CD4-positive, alpha-beta T cell (primary cell): ENCODE measurements around the gene EXO1. TPM values are rescaled to one million over a fixed set of nuclear protein-coding genes. Genes with fewer than 3 reads are reported as not detected.

Experiments used
- ATAC-seq: fragments of 200-7000 bp; cut with Tn5 transposase; one replicate; pipeline ENCODE4 v1.10.0; 2022; ENCODE audit warnings: mild to moderate bottlenecking; ENCODE audit not compliant: poor library complexity
- CTCF ChIA-PET: fragments of 350-600 bp; sonication (Branson Sonifier 250); formaldehyde crosslinking; loops from one replicate; lab custom pipeline; 2021; ENCODE audit warnings: antibody characterized with exemption, inconsistent platforms; lab: Charles Lee
- POLR2A ChIA-PET: fragments of 350-600 bp; sonication (Branson Sonifier 250); formaldehyde crosslinking; loops from one replicate; lab custom pipeline; 2021; ENCODE audit warnings: antibody characterized with exemption, inconsistent platforms; lab: Charles Lee
- DNase-seq, 14 experiments: peaks; one replicate each; pipeline ENCODE4 v3.0.0-alpha.2; 2013 to 2020; ENCODE audit warnings: mixed read lengths in 2 of 14
- H3K27ac ChIP-seq, 2 donors: one replicate each; pipeline versions ENCODE4 v1.5.1 to v1.7.0; 2013; ENCODE audit warnings: low read length in 2 of 2, low read depth in 1 of 2, mild to moderate bottlenecking in 1 of 2
- H3K27me3 ChIP-seq, 2 experiments: 1 replicate in 1 of 2; 2 replicates in 1 of 2; pipeline versions ENCODE4 v1.6.1 to v1.7.0; 2013; ENCODE audit warnings: low read length in 2 of 2, control low read depth in 1 of 2, mild to moderate bottlenecking in 1 of 2, moderate library complexity in 1 of 2; ENCODE audit not compliant: insufficient read depth in 2 of 2, control insufficient read depth in 1 of 2
- H3K36me3 ChIP-seq: one replicate; pipeline ENCODE4 v1.6.1; 2013; ENCODE audit warnings: low read length, control low read depth; ENCODE audit not compliant: insufficient read depth
- H3K4me1 ChIP-seq: one replicate; pipeline ENCODE4 v1.6.1; 2013; ENCODE audit warnings: low read length, control low read depth; ENCODE audit not compliant: insufficient read depth
- H3K4me3 ChIP-seq: one replicate; pipeline ENCODE4 v1.5.1; 2013; ENCODE audit warnings: mild to moderate bottlenecking, low read length, moderate library complexity
- H3K9me3 ChIP-seq, 2 experiments: 1 replicate in 1 of 2; 2 replicates in 1 of 2; pipeline versions ENCODE4 v1.6.1 to v1.7.0; 2013; ENCODE audit warnings: low read length in 2 of 2, mild to moderate bottlenecking in 2 of 2, control low read depth in 1 of 2, moderate library complexity in 1 of 2; ENCODE audit not compliant: control insufficient read depth in 1 of 2, insufficient read depth in 1 of 2
- H3K27ac Mint-ChIP-seq: one replicate; pipeline ENCODE4 v1.8.0; 2020; ENCODE audit warnings: mixed read lengths
- H3K27me3 Mint-ChIP-seq: one replicate; pipeline ENCODE4 v1.8.0; 2021; ENCODE audit warnings: mixed read lengths
- H3K36me3 Mint-ChIP-seq: one replicate; pipeline ENCODE4 v1.8.0; 2021; ENCODE audit warnings: low read depth, mixed read lengths
- H3K4me1 Mint-ChIP-seq: one replicate; pipeline ENCODE4 v1.8.0; 2021; ENCODE audit warnings: low read depth, mixed read lengths
- H3K4me3 Mint-ChIP-seq: one replicate; pipeline ENCODE4 v1.8.0; 2020; ENCODE audit warnings: mild to moderate bottlenecking, mixed read lengths
- H3K9me3 Mint-ChIP-seq: one replicate; pipeline ENCODE4 v1.8.0; 2020; ENCODE audit warnings: mixed read lengths
- CTCF ChIP-seq: fragments of 200-600 bp; IDR thresholded peaks from one replicate; pipeline ENCODE4 v1.8.0; 2022; ENCODE audit warnings: antibody characterized with exemption, mild to moderate bottlenecking
- intact Hi-C, 2 experiments: fragments of 100-400 bp; cut with DNase I in 1 of 2; cut with micrococcal nuclease in 1 of 2; formaldehyde crosslinking; loops; one replicate each; pipeline versions ENCODE4 v1.15.1 to v1.9.0; 2023 to 2025; cut with DNase I, micrococcal nuclease
- total RNA-seq, 174 experiments: library from RNA in 2 of 174; stranded (reverse) in 2 of 174; gene quantifications; one replicate each; pipeline ENCODE4 v1.2.3 and lab custom pipeline; 2021 to 2026

Gene EXO1
- total RNA-seq, 2 experiments from 2014 or later: 0.25 to 1.1 TPM

- Histone ChIP-seq H3K27ac (no peak overlapping the region), H3K36me3 (no peaks in the 10 kb centered on the region), H3K27me3 (no peaks in the 10 kb centered on the region), H3K4me1 (no peaks in the 10 kb centered on the region), H3K4me3 (no peak overlapping the region), H3K9me3 (no peaks in the 10 kb centered on the region)
- TF ChIP-seq CTCF: no peak
- ChIA-PET CTCF (no interaction called here), POLR2A (no interaction called here)
- DNase-seq: no peak
- Mint-ChIP-seq H3K4me1 (no peaks in the 10 kb centered on the region), H3K27me3 (no peaks in the 10 kb centered on the region), H3K4me3 (no peak overlapping the region), H3K36me3 (no peaks in the 10 kb centered on the region), H3K27ac (no peak overlapping the region), H3K9me3 (no peaks in the 10 kb centered on the region)
- ATAC-seq: no peak
- intact Hi-C loops: no loop called here
These were observed 22.3 kb downstream of the EXO1 start for GRCh38 chr1:241870336-241870735.

GRCh38 chr1:241870746-241871430, 22.9 kb downstream of the EXO1 start:
- H3K36me3 Mint-ChIP-seq: no peaks in the 10 kb centered on the region
- Histone ChIP-seq H3K27me3 (no peaks in the 10 kb centered on the region), H3K4me3 (no peak overlapping the region), H3K9me3 (no peaks in the 10 kb centered on the region), H3K27ac (no peak overlapping the region), H3K36me3 (no peaks in the 10 kb centered on the region), H3K4me1 (no peaks in the 10 kb centered on the region)
- no peaks in the 10 kb centered on the region for H3K27me3 Mint-ChIP-seq
- H3K27ac Mint-ChIP-seq: no peak overlapping the region
- ChIA-PET CTCF (no interaction called here), POLR2A (no interaction called here)
- H3K4me3 Mint-ChIP-seq: no peak overlapping the region
- no peaks in the 10 kb centered on the region for H3K9me3 Mint-ChIP-seq
- ATAC-seq (no peak), DNase-seq (no peak)
- intact Hi-C loops: no loop called here
- no peaks in the 10 kb centered on the region for H3K4me1 Mint-ChIP-seq
- no peak for TF ChIP-seq CTCF

GRCh38 chr1:241881440-241881839, 33.4 kb downstream of the EXO1 start:
- Mint-ChIP-seq H3K27ac (no peak overlapping the region), H3K4me1 (no peaks in the 10 kb centered on the region), H3K9me3 (no peaks in the 10 kb centered on the region), H3K36me3 (no peaks in the 10 kb centered on the region), H3K27me3 (no peaks in the 10 kb centered on the region), H3K4me3 (no peak overlapping the region)
- Histone ChIP-seq H3K36me3 (no peaks in the 10 kb centered on the region), H3K27me3 (no peaks in the 10 kb centered on the region), H3K27ac (no peak overlapping the region), H3K9me3 (no peaks in the 10 kb centered on the region), H3K4me1 (no peaks in the 10 kb centered on the region), H3K4me3 (no peak overlapping the region)
- ATAC-seq: no peak
- CTCF ChIA-PET: no interaction called here
- intact Hi-C loops: no loop called here
- no peak for TF ChIP-seq CTCF
- POLR2A ChIA-PET: no interaction called here
- no peak for DNase-seq
